Stimulated activated CD4-positive, alpha-beta T cell treated with anti-CD3 and anti-CD28 coated beads, Interleukin-2, amount 100 ng/mL, for 4 hours (primary cell): ENCODE measurements around the gene LCN10.
A peak's percentile ranks its signal among the peaks of the same experiment; 100 is the strongest.
"Not testable (repeated sequence)": the region's sequence is repeated elsewhere in the genome, so short reads cannot be mapped to it uniquely, and the experiment has no call there.

Experiments
- DNase-seq: peaks from one replicate; pipeline ENCODE4 v3.0.0-alpha.2; 2020; ENCODE audit warnings: low read depth

Gene LCN10

DNA sequence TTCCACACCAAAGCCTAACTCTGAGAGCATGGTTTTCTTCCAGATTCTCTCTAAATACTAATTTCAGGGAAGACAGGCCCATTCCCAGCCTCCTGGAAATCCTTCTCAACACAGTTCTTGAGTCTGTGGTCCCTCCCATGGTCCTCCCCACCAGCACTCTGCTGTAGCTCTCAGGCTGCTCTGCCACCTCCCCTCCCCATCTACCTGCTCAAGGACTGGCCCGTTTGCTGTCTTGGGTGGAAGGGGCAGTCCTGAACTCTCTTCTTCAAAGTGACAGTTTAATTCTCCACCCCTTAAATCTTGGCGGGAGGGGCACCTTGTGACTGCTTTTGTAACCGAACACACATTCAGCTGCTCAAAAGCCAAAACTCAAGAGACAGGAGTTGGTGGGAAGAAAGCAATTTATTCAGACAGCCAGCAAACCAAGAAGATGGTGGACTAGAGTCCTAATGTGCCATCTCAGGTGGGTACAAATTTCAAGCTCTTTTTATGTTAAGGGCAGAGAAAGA, 29.2 kb upstream of the LCN10 start:
- no peak for DNase-seq

DNA sequence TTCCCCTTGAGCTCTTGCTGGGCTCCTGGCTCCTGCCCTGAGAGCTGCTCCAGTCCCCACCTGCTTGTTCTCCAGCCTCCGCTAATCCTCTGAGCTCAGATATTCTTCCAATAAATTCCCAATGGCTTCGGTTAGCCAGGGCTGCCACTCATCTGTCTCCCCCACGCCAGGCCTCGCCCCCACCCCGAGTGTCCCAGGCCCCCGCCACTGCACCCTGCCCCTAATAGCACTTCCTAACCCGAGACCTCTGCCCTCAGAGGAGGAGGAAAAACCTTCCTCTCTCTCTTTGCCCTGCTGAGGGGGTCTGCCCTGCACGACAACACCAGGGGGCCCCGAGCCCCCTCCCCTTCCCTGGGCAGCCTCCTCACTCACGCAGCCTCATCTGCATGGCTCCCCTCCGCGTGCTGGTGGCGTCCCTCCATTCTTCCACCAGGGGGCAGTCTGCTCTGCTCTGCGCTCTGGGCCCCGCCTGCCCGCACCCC, 27.0 kb upstream of the LCN10 start:
- peak; percentile 28 for DNase-seq

DNA sequence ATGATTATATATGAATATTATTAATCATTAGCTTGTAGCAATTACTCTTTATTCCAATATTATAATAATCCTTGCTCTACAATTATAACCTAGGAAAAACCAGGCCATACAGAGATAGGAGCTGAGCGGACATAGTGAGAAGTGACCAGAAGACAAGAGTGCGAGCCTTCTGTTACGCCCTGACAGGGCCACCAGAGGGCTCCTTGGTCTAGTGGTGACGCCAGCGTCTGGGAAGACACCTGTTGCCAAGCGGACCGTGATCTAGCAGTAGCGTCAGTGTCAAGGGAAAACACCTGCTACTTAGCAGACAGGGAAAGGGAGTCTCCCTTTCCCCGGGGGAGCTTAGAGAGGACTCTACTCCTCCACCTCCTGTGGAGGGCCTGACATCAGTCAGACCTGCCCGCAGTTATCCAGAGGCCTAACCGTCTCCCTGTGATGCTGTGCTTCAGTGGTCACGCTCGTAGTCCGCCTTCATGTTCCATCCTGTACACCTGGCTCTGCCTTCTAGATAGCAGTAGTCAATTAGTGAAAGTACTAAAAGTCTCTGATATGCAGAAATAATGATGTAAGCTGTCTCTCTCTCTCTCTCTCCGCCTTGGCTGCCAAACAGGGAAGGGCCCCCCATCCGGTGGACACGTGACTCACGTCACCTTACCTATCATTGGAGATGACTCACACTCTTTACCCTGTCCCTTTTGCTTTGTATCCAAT, 23.8 kb upstream of the LCN10 start:
- DNase-seq = not testable (repeated sequence)

DNA sequence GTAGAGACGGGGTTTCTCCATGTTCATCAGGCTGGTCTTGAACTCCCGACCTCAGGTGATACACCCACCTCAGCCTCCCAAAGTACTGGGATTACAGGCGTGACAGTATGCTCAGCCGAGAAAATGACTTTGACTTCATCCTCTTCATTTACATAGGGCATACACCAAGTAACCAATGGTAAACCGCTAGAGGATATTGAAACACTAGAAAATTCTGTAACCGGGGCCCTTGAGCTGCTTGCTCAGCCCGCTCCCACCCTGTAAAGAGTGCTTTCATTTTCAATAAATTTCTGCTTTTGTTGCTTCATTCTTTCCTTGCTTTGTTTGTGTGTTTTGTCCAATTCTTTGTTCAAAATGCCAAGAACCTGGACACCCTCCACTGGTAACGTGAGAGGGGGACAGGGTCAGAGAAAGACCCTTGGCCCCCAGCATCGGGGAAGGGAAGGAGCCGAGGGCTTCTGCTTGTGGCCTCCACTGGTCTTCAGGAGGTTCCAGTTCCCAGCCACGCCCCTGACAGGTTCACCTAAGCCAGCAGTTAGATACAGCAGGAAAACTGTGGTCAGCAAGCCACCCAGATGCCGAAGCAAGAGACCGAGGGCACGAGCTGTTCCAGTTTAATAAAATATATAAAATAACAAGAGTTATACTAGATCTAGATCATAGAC, 23.1 kb upstream of the LCN10 start:
- not testable (repeated sequence) for DNase-seq

DNA sequence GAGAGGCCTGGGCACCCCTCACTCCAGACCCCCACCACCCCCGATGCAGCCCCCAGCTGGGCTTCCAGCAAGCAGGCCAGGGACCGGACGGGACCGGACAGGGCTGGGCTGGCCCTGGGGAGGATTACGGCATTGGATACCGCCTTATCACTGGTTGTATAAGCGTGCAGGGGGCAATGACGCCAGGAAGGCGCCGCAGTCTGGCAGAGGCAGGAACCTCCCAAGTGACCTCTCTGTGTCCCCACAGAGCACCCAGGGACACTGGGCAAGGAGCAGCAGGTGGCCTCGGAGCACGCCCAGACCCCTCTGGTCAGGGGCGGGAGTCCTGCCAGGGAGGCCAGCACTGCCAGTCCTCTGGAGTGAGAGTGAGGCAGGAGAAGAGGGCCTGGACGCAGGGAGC, 22.3 kb upstream of the LCN10 start:
- no peak for DNase-seq

DNA sequence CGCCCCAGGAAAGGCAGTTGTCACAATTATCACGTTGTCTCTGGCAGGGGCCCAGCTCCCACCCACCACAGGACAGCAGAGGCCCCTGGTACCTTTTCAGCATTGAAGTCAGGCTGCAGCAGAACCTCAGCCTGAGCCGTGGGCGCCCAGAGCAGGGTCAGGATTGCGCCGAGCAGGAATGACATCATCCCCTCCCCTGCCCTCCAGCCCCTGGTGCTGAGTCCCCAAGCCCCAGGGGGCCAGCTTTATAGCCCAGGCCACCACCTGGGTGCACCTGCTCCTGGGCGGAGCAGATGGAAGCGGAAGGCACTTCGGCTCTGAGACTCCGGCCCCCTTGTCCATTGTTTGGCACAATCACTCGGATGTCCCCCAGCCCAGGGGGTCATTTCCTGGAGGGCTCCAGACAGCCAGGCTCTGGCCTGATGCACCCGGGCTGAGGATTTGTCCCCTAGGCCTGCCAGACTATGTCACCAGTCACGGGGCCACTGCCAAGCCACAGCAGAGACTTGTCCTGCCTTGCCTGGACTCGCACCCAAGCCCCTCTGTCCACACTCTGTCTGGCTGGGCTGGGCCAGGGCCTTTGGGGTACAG, 21.7 kb upstream of the LCN10 start, which contains the start of gene LCN15:
LCN15 (minus strand) TSS at position 218 of the 591 bp plus-strand sequence; CDS start at position 188, 30 bp downstream.
- no peak for DNase-seq

DNA sequence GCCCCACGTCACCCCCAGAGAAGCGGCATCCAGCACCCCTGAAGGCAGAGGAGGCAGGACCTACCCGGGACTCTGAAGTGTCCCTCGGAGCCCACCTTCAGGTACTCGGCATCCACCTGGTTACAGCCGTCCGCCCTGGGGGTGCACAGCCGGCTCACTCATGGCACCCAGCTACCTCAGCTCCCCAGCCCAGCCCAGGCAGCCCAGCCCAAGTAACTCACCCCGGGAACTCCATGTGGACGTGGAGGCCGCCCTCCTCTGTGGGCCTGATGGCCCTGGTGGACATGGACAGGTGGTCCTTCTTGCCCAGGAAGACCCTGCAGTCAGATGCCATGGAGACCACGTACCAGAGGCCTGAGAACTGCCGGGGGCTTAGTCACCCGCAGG, 20.9 kb upstream of the LCN10 start:
- no peak for DNase-seq

DNA sequence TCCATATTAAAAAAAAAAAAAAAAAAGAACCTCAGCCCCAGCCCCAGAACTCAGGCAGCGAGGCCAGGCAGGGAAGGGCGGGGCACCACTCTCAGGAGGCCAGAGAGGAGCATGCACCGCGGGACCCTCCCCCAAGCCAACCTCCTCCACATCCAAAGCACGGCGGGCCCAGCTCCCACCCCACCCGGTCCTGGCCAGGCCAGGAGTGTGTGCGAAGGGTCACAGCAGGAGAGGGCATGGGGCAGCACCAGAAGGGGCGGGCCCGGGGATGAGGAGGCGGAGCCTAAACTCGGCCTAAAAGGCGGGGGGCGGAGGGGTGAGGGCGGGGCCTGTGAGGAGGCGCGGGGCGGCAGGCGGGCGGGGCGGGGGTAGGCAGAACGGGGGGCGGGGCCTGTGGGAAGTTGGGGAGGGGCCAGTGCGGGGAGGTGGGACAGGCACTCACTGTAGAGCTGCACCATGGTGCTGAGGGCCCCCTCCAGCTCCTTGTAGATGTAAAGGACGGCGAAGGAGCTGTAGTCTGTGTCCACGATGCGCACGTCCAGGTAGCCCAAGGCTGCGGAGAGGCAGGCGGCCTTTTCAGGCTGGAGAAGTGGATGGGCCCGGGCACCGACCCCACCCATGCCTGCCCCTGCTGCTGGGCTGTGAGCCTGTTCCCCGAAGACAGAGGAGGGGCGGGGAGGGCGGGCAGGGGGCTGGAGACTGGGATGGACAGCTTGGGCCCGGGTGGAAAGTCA, 20.3 kb upstream of the LCN10 start:
- peak; percentile 26 for DNase-seq

DNA sequence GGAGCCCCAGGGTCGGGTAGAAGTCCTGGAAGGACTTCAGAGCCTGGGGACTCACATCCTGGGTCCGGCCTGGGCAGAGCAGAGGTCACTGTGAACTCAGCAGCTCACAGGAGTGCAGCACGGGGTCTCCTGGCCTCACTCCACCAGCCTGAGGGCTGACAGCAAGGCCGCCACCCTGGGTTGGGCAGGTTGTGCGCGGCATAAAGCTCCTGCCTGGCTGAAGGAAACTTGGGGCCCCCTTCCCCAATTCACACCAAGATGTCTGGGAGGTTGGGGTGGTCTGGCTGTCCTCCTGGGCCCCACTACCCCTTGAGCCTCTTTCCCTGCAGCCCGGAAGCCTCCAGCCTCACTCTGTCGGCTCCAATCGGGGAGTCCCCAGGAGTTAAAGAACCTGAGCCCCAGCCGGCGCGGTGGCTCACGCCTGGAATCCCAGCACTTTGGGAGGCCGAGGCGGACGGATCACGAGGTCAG, 19.5 kb upstream of the LCN10 start:
- DNase-seq = no peak

DNA sequence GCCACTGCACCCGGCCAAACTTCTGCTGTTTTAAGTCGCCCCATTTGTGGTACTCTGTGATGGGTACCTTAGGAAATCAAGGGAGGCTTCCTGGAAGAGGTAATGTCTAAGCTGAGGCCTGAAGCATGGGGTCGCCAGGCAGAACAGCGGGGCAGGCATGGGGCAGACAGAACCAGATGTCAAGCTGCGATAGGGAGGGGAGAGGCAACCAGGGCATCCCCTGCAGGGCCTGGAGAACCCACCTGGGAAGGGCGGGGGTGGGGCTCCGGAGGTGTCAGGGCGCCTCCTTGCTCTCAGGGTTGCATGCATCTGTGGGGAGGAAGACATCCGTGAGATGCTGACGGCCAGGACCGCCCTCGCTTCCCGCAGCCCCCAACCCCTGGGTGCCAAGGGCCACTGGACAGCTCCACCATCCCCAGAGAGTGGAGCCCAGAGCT, 18.8 kb upstream of the LCN10 start:
- DNase-seq = no peak

DNA sequence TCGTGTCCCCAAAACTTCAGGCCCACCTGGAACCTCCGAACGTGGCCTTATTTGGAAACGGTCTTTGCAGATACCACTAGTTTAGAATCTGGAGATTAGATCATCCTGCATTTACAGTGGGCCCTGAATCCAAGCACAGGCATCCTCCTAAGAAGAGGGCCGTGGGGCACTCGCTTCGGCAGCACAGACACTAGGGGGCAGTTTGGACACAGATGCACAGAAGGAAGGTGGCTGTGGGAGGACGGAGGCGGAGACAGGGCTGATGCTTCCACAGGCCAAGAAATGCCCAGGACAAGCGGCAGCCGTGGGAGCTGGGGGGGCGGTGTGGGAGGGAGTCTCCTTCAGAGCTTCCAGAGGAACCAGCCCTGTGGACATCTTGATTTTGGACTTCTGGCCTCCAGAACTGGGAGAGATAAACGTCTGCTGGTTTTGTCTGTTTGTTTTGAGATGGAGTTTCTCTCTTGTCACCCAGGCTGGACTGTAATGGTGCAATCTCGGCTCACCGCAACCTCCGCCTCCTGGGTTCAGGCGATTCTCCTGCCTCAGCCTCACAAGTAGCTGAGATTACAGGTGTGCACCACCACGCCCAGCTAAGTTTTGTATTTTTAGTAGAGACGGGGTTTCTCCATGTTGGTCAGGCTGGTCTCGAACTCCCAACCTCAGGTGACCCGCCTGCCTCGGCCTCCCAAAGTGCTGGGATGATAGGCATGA, 18.2 kb upstream of the LCN10 start:
- DNase-seq = not testable (repeated sequence)

DNA sequence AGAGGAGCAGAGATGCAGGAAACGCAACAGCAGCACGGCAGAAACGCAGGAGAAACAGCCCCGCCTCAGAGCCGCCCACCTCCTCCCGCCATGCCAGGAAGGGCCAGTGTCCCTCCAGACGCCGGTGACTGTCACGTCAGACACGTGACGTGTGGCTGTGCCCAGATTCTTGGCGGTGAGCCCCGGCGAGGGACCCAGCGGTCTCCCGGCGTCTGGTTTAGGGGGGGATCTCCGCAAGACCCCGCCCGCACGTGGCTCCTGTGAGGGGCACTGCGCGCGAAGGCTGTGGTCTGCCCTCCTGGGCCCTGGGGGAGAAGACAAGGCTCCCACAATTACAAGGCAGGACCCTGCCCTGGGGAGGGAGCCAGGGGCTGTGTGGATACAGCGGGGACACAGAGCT, 17.7 kb upstream of the LCN10 start:
- no peak for DNase-seq

DNA sequence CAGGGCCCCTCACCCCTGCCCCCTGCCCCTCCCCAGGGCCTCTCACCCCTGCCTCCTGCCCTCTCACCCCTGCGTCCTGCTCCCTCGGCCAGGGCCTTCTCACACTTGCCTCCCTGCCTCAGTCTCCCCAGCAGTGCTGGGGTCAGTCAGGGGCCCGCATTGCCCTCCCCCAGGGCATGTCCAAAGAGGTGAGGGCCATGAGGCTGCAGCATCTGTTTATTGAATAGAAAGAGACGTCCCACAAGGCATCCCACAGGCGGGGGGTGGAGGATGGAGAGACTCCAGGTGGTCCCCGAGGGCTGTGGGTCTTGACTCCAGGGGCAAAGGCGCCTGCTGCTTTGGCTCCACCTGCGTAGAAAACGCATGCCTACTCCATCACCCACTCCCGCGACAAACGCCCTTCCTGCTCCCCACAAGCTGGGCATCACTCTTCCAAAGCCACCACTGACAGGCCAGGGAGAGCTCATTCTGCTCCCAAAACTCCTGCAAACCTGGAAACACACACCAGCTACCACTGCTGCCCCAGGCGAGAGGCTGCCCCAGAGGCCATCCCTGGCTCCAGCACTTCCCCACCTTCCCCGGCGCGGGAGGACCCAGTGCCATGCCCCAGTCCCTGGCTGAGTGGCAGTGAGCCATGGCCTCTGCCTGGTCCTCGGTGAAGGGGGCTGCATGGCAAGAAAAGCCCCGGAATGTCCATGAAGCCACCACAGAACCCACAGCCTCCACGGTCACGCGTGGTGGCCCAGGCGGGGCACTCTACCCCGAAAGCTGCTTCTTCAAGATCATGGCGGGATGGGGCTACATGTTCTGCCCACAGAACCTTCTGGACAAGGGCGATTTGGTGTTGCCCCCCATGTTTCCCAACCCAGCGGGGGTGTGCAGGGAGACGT, 16.9 kb upstream of the LCN10 start:
- DNase-seq = no peak

DNA sequence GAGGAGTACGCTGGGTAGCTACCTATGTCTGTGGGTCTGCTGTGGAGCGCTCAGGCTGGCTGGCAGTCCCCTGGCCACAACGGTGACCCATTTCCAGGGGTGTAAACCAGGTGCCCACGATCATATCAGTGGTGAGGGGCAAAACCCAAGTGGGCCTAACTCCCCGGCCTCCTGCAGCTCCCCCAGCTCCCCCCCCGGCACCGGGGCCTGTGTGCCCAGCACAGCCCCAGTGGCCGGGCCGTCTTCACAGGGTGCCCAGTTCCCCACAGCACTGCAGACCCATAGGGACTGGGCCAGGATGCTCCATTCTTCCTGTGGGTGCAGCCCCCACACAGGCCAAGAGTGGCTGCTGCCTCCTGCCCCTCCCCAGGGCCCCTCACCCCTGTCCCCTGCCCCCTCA, 16.3 kb upstream of the LCN10 start:
- DNase-seq = no peak

DNA sequence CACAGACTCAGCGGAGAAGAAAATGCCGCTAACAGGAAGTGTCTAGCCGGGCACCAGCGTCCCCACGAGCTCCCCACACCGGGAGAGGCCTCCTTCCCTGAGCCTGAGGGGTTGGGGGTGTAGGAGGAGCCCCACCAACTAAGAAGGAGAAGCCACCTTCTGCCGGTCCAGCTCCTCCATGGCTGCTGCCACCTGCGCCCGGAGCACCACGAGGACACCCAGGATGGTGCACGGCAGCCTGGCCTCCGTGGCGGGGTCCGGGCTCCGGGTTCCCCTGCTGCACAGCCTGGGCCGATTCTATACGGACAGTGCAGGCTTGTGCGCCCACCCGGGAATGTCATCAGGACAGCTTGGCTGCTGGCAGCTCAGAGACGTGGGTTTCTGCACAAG, 15.0 kb upstream of the LCN10 start:
- no peak for DNase-seq

DNA sequence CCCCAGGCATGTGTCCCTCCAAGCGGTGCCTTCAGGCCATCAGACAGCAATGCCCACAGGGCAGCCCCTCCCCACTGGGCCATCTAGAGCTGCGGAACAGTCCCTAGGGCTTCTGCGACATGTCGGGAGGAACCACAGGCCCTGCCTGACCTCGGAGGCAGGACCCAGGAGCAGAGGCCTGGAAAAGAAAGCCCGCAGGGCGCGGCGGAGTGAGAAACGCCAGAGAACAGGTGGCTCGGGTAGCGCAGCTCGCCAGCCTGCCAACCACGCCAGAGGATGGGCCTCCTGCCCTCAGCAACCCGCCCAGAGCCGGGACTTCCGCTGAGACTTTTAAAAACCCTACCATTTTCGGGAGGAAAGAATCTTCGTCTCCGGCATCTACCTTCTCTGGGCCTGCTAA, 14.6 kb upstream of the LCN10 start:
- no peak for DNase-seq

DNA sequence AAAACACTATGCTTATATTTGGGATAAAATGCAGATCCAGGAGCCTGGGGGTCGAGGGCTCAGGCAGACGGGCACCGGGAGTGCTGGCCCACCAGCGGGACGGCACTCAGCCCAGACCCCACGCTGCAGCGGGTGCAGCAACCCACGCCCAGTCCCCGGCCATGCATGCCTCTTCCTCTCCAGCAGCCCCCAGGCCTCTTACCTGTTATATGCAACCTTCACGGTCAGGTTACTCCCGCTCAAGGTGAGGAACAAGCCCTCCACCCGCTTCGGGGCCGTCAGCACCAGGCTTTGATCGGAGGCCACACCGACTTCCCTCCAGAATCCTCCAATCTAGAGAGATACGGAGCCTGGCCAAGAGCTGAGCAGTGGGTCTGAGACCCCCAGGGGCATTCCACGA, 14.1 kb upstream of the LCN10 start:
- no peak for DNase-seq

DNA sequence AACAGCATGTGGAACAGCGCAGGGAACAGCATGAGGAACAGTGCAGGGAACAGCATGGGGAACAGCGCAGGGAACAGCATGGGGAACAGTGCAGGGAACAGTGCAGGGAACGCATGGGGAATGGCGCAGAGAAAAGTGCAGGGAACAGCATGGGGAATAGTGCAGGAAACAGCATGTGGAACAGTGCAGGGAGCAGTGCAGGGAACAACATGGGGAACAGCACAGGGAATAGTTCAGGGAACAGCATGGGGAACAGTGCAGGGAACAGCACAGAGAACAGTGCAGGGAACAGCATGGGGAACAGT, 13.3 kb upstream of the LCN10 start:
- DNase-seq = no peak

DNA sequence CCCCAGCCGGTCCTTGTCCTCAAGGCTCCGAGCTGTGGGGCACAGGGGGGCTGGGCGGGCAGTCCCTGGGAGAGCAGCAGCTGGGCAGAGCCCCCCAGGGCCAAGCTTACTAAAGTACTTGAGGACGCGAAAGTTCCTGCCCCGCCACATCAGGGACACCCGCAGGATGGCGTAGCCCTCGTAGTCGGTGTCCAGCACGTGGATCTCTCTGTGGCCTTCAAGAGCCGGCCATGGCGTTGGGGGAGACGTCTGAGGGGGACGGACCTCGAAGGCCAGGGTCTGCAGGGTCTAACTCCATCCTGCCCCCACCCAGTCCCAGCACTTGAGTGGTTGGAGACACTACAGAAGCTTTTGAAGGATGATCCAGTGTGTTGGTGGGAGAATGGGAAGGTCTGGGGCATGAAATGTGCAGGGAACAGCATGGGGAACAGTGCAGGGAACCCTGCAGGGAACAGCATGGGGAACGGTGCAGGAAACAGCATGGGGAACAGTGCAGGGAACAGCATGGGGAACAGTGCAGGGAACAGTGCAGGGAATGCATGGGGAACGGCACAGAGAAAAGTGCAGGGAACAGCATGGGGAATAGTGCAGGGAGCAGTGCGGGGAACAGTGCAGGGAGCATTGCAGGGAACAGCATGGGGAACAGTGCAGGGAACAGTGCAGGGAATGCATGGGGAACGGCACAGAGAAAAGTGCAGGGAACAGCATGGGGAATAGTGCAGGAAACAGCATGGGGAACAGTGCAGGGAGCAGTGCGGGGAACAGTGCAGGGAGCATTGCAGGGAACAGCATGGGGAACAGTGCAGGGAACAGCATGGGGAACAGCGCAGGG, 12.8 kb upstream of the LCN10 start:
- DNase-seq = not testable (repeated sequence)
